Duodenal mucosa (tissue), 2 donors: ENCODE results near the gene EFCAB11.

Experiments used
- H3K27ac ChIP-seq: one replicate; pipeline ENCODE4 v1.7.0; 2013; ENCODE audit warnings: low read depth, low read length
- H3K27me3 ChIP-seq, 2 donors: one replicate each; pipeline ENCODE4 v1.7.0; 2013; ENCODE audit warnings: low read length in 2 of 2, control low read depth in 1 of 2; ENCODE audit not compliant: insufficient read depth in 2 of 2, control insufficient read depth in 1 of 2
- H3K36me3 ChIP-seq, 2 donors: one replicate each; pipeline ENCODE4 v1.7.0; 2013; ENCODE audit warnings: low read length in 2 of 2, control low read depth in 1 of 2; ENCODE audit not compliant: insufficient read depth in 2 of 2, control insufficient read depth in 1 of 2
- H3K4me1 ChIP-seq, 2 donors: one replicate each; pipeline ENCODE4 v1.7.0; 2013; ENCODE audit warnings: low read length in 2 of 2, control low read depth in 1 of 2; ENCODE audit not compliant: insufficient read depth in 2 of 2, control insufficient read depth in 1 of 2
- H3K4me3 ChIP-seq, 2 donors: one replicate each; pipeline ENCODE4 v1.7.0; 2013; ENCODE audit warnings: low read length in 2 of 2, low read depth in 1 of 2
- H3K9ac ChIP-seq, 2 donors: one replicate each; pipeline ENCODE4 v1.7.0; 2013; ENCODE audit warnings: low read length in 2 of 2, low read depth in 1 of 2
- H3K9me3 ChIP-seq, 2 donors: one replicate each; pipeline ENCODE4 v1.7.0; 2013; ENCODE audit warnings: low read length in 2 of 2, control low read depth in 1 of 2; ENCODE audit not compliant: control insufficient read depth in 1 of 2

Gene EFCAB11

GRCh38 chr14:89957791-89958190, 3.3 kb upstream of the EFCAB11 start:
- Histone ChIP-seq H3K9ac (no peak overlapping the region), H3K9me3 (no peaks in the 10 kb centered on the region), H3K36me3 (peaks cover 0 to 6% of the 10 kb centered on the region in 2 donors), H3K4me1 (peaks cover 13 to 27% of the 10 kb centered on the region in 2 donors), H3K27ac (no peak overlapping the region), H3K4me3 (no peak overlapping the region), H3K27me3 (no peaks in the 10 kb centered on the region)

- H3K36me3 ChIP-seq: peaks cover 0 to 6% of the 10 kb centered on the region in 2 donors
- H3K9ac ChIP-seq: peak overlapping the region in 1 of 2 donors; percentile 87
- H3K4me3 ChIP-seq: peak overlapping the region in 1 of 2 donors; percentile 93
- H3K4me1 ChIP-seq: peaks cover 13 to 27% of the 10 kb centered on the region in 2 donors
- no peaks in the 10 kb centered on the region for H3K27me3 ChIP-seq
- H3K27ac ChIP-seq: no peak overlapping the region
- H3K9me3 ChIP-seq: no peaks in the 10 kb centered on the region
These were observed 2.8 kb upstream of the EFCAB11 start for GRCh38 chr14:89957376-89957775.

GRCh38 chr14:89956661-89957009, 2.1 kb upstream of the EFCAB11 start:
- Histone ChIP-seq H3K27me3 (no peaks in the 10 kb centered on the region), H3K27ac (no peak overlapping the region), H3K4me3 (peak overlapping the region; percentile 93 to 99), H3K9me3 (no peaks in the 10 kb centered on the region), H3K9ac (peak overlapping the region; percentile 85 to 87), H3K36me3 (peaks cover 0 to 6% of the 10 kb centered on the region in 2 donors), H3K4me1 (peaks cover 13 to 27% of the 10 kb centered on the region in 2 donors)

GRCh38 chr14:89955745-89956660, 1.5 kb upstream of the EFCAB11 start, which contains the start of gene TDP1:
TDP1 (plus strand) TSS chr14:89955927; CDS start chr14:89963115, 7,188 bp downstream.
- Histone ChIP-seq H3K27ac (peak within 1 kb of the TSS; percentile 79), H3K27me3 (no peaks in the 10 kb centered on the region), H3K4me3 (peak within 1 kb of the TSS; percentile 93 to 99), H3K9me3 (no peaks in the 10 kb centered on the region), H3K36me3 (peaks cover 0 to 6% of the 10 kb centered on the region in 2 donors), H3K9ac (peak within 1 kb of the TSS; percentile 85 to 87), H3K4me1 (peaks cover 13 to 27% of the 10 kb centered on the region in 2 donors)

DNA sequence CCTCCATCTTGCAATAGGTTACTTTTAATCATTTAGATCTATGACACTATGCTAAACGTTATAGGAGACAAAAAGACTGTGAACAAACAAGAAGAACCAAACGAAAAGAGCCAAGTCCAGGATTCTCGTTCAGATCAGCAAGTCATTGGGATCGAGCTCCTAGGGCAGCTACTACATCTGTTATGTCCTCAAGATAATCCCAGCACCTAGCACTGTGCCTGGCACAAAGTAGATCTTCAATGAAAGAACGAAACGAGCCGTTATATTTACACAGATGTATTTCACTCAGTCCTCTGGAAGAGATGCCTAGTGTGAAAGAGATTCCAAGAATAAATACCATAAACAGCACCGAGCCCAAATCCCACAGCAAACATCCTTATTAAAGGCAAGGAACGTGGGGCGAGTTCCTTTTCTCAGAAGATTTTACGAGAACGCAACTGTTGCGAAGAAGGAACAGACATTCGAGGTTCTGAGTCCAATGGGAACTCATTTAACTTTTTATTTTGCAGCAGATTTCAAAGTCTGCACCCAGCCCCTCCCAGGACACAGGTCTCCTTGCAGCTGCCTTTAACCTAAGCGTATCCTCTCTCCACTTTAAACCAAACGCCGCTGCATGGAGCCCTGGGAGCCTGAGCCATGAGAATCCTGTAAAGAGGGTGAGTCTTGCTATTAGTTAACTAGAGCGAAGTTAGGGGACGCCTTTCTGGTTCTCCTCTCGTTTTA, 653 bp upstream of the EFCAB11 start:
- Histone ChIP-seq H3K27ac (peak overlapping the region; percentile 55), H3K27me3 (no peaks in the 10 kb centered on the region), H3K9me3 (no peaks in the 10 kb centered on the region), H3K9ac (peak overlapping the region; percentile 60 to 87), H3K4me1 (peaks cover 13 to 27% of the 10 kb centered on the region in 2 donors), H3K36me3 (peaks cover 0 to 10% of the 10 kb centered on the region in 2 donors), H3K4me3 (peak overlapping the region; percentile 93 to 99)

- Histone ChIP-seq H3K9me3 (no peaks in the 10 kb centered on the region), H3K4me3 (no peak overlapping the region), H3K4me1 (peaks cover 13 to 27% of the 10 kb centered on the region in 2 donors), H3K36me3 (peaks cover 0 to 10% of the 10 kb centered on the region in 2 donors), H3K9ac (no peak overlapping the region), H3K27ac (no peak overlapping the region), H3K27me3 (no peaks in the 10 kb centered on the region)
These were observed 928 bp downstream of the EFCAB11 start for GRCh38 chr14:89953602-89954001.

DNA sequence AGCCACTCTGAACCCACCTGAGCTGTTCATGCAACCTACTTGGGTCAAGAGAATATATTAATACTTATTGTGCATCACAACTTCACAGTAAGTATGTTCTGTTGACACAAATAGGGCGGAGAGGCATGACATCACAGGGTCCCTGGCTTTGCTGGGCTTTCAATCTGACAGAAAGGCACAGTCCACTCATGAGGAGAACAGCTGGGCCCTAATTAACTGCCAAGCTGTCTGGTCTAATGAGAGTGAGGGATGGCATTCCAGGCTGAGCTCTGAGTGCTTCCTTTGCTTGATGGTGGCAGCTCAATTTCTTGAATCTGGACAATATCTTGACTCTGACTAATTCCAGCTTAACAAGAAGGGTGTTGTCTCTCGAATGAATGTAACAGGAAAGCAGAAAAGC, 2.0 kb downstream of the EFCAB11 start:
- Histone ChIP-seq H3K4me3 (no peak overlapping the region), H3K27me3 (no peaks in the 10 kb centered on the region), H3K27ac (no peak overlapping the region), H3K4me1 (peaks cover 12 to 22% of the 10 kb centered on the region in 2 donors), H3K36me3 (peaks cover 0 to 4% of the 10 kb centered on the region in 2 donors), H3K9me3 (no peaks in the 10 kb centered on the region), H3K9ac (no peak overlapping the region)

GRCh38 chr14:89947344-89947743, 7.2 kb downstream of the EFCAB11 start:
- no peaks in the 10 kb centered on the region for H3K27me3 ChIP-seq
- H3K4me3 ChIP-seq: no peak overlapping the region
- no peak overlapping the region for H3K9ac ChIP-seq
- no peak overlapping the region for H3K27ac ChIP-seq
- H3K4me1 ChIP-seq: no peaks in the 10 kb centered on the region
- no peaks in the 10 kb centered on the region for H3K9me3 ChIP-seq
- peaks cover 0 to 4% of the 10 kb centered on the region in 2 donors for H3K36me3 ChIP-seq

- Histone ChIP-seq H3K36me3 (no peaks in the 10 kb centered on the region), H3K27ac (no peak overlapping the region), H3K9ac (no peak overlapping the region), H3K4me1 (no peaks in the 10 kb centered on the region), H3K9me3 (no peaks in the 10 kb centered on the region), H3K4me3 (no peak overlapping the region), H3K27me3 (no peaks in the 10 kb centered on the region)
These were observed 12.6 kb downstream of the EFCAB11 start for GRCh38 chr14:89941830-89942377.
